MM.1S (cell line): ENCODE results near the gene FER.

Experiments used
- DNase-seq: peaks from one replicate; pipeline ENCODE4 v3.0.0-alpha.2; 2015
- H2AFZ ChIP-seq: fragments of 300-600 bp; sonication (generic); 2 replicates; pipeline ENCODE4 v1.6.0; 2016; ENCODE audit warnings: antibody characterized with exemption, low read length
- H3F3A ChIP-seq: fragments of 300-600 bp; sonication (generic); 2 replicates; pipeline ENCODE4 v1.6.1; 2016; ENCODE audit warnings: mild to moderate bottlenecking, antibody characterized with exemption, low read length, moderate library complexity, mixed read lengths; ENCODE audit not compliant: insufficient read depth
- H3K27ac ChIP-seq: fragments of 300-600 bp; sonication (generic); 2 replicates; pipeline ENCODE4 v1.5.1; 2016; ENCODE audit warnings: mild to moderate bottlenecking, low read length
- H3K27me3 ChIP-seq: fragments of 300-600 bp; sonication (generic); replicated peaks from 2 replicates; pipeline ENCODE4 v1.6.0; 2016; ENCODE audit warnings: low read length; ENCODE audit not compliant: insufficient read depth
- H3K36me3 ChIP-seq: fragments of 300-600 bp; sonication (generic); replicated peaks from 2 replicates; pipeline ENCODE4 v1.6.1; 2016; ENCODE audit warnings: mild to moderate bottlenecking, low read length, mixed read lengths; ENCODE audit not compliant: insufficient read depth
- H3K4me1 ChIP-seq: fragments of 300-600 bp; sonication (generic); 2 replicates; pipeline ENCODE4 v1.6.1; 2016; ENCODE audit warnings: low read length, mixed read lengths
- H3K4me2 ChIP-seq: fragments of 300-600 bp; sonication (generic); 2 replicates; pipeline ENCODE4 v1.6.0; 2016; ENCODE audit warnings: low read depth, low read length
- H3K4me3 ChIP-seq: fragments of 300-600 bp; sonication (generic); 2 replicates; pipeline ENCODE4 v1.5.1; 2016; ENCODE audit warnings: low read length, mixed read lengths
- H3K79me2 ChIP-seq: fragments of 300-600 bp; sonication (generic); 2 replicates; pipeline ENCODE4 v1.6.1; 2016; ENCODE audit warnings: mixed run types, low read length, mixed read lengths
- H3K9ac ChIP-seq: fragments of 300-600 bp; sonication (generic); 2 replicates; pipeline ENCODE4 v1.6.1; 2016; ENCODE audit warnings: low read length, mixed read lengths
- H3K9me2 ChIP-seq: fragments of 300-600 bp; sonication (generic); replicated peaks from 2 replicates; pipeline ENCODE4 v1.6.1; 2016; ENCODE audit warnings: mild to moderate bottlenecking, low read length, mixed read lengths; ENCODE audit not compliant: insufficient read depth
- H3K9me3 ChIP-seq: fragments of 300-600 bp; sonication (generic); replicated peaks from 2 replicates; pipeline ENCODE4 v1.6.1; 2016; ENCODE audit warnings: mild to moderate bottlenecking, low read length, mixed read lengths; ENCODE audit not compliant: insufficient read depth
- H4K20me1 ChIP-seq: fragments of 300-600 bp; sonication (generic); 2 replicates; pipeline ENCODE4 v1.6.1; 2016; ENCODE audit warnings: mild to moderate bottlenecking, low read length, moderate library complexity, mixed read lengths; ENCODE audit not compliant: insufficient read depth
- CTCF ChIP-seq: fragments of 300-600 bp; sonication (generic); IDR thresholded peaks from 2 replicates; pipeline ENCODE4 v1.5.1; 2016; ENCODE audit warnings: antibody characterized with exemption, low read length, mixed read lengths
- EZH2 ChIP-seq: fragments of 300-600 bp; sonication (generic); optimal IDR thresholded peaks from 2 replicates; pipeline ENCODE3; 2017; ENCODE audit warnings: low read depth, mild to moderate bottlenecking, antibody characterized with exemption, low read length, mixed read lengths
- EZH2phosphoT487 ChIP-seq: fragments of 300-600 bp; sonication (generic); IDR thresholded peaks from 2 replicates; pipeline ENCODE4 v1.6.1; 2018; ENCODE audit warnings: antibody characterized with exemption, low read length

The FER gene

DNA sequence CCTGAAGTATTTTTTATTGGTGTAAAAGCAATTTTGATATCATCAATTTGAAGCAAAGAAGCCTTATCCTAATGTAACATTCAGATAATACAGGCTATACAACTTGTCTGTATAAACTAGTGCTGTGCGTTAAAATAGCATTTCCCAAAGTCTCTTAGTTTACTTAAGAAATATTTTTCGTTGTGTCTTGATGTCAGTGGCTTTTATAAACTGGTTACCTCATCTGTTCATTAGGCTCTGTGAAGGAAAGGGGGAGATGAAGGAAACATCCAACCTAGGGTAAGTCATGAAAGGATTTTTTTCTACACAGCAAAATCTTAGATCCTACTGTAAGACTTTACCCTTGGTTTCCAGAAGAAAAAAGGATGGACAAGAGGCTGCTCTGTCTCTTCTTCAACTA, 389.2 kb downstream of the FER start:
- TF ChIP-seq EZH2phosphoT487, result no peak
- no peak for TF ChIP-seq CTCF
- TF ChIP-seq EZH2, result no peak
- Histone ChIP-seq H3K27ac (no peak overlapping the region), H3K9me2 (no peaks in the 10 kb centered on the region), H3K79me2 (no peaks in the 10 kb centered on the region), H3K27me3 (no peaks in the 10 kb centered on the region), H4K20me1 (no peaks in the 10 kb centered on the region), H3K36me3 (no peaks in the 10 kb centered on the region), H3K4me3 (no peak overlapping the region), H3K9ac (no peak overlapping the region), H3K4me2 (no peak overlapping the region), H3K9me3 (no peaks in the 10 kb centered on the region), H3F3A (no peaks in the 10 kb centered on the region), H3K4me1 (no peaks in the 10 kb centered on the region), H2AFZ (no peak overlapping the region)
- no peak for DNase-seq

DNA sequence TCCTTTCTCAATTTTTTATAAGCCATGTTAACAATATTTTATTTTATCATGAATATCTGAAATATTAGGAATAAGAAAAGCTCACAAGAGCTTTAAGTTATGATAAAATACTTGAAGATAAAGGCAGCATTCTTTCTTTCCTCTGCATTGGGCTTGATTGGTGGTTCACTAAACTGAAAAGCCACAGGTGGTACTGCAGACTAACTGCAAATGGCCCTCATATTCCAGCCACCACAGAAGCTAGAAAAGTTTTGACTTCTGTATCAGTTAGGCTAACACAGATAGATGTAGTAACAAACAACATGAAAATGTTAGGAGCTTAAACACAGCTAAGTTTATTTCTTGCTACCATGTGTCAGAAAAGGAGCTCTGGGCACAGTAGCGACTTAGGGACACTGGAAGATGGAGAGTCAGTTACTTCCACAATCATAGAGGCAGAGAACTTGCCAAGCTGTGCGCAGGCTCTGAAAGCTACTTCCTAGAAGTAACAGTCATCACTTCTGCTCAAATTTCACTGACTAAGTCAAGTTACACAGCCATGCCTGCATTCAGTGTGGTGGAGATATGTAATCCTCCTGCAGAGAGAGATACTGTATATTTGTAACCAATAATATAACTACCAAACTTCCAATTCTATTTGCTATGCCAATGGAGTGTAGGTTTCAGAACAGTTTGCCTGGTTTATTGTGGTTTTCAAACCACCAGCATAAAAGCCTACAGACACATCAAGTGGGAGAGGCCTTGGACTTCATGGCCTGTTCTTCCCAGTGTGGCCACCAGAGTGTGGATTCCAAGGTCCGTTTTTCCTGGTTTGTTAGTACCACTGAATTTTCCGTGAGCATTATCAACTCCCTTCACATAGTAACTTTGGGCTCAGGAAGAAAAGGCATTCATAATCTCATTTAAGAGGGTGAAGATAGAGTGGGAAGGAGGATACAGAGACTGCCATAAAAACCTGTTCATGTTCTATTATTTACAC, 393.8 kb downstream of the FER start:
- Histone ChIP-seq H3K27ac (no peak overlapping the region), H3K4me1 (no peaks in the 10 kb centered on the region), H3F3A (no peaks in the 10 kb centered on the region), H2AFZ (no peak overlapping the region), H3K79me2 (no peaks in the 10 kb centered on the region), H3K9ac (no peak overlapping the region), H3K9me3 (no peaks in the 10 kb centered on the region), H4K20me1 (no peaks in the 10 kb centered on the region), H3K36me3 (no peaks in the 10 kb centered on the region), H3K9me2 (no peaks in the 10 kb centered on the region), H3K27me3 (no peaks in the 10 kb centered on the region), H3K4me3 (no peak overlapping the region), H3K4me2 (no peak overlapping the region)
- TF ChIP-seq EZH2, result no peak
- TF ChIP-seq CTCF, result no peak
- TF ChIP-seq EZH2phosphoT487, result no peak
- DNase-seq, result no peak

DNA sequence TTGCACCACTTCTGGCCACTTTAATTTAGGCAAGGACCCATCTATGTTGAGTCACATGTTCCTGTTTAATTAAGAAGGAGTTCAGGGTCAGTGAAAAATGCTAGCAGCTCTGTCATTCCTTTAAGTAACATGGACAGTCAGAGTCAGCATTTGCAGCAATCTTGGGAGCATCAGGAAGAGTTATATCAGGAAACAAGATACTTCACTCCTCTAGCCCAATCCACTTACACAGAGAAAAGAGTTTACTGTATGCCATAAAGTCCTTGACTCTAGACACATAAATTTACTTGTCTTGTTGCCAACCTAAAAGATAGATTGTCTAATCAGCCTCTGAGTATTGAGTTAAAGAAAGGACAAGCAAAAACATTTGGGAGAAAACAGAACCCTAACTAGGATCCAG, 395.3 kb downstream of the FER start:
- Histone ChIP-seq H3K27me3 (no peaks in the 10 kb centered on the region), H4K20me1 (no peaks in the 10 kb centered on the region), H3F3A (no peaks in the 10 kb centered on the region), H3K4me1 (no peaks in the 10 kb centered on the region), H3K9me3 (no peaks in the 10 kb centered on the region), H3K4me3 (no peak overlapping the region), H3K36me3 (no peaks in the 10 kb centered on the region), H2AFZ (no peak overlapping the region), H3K27ac (no peak overlapping the region), H3K4me2 (no peak overlapping the region), H3K9ac (no peak overlapping the region), H3K9me2 (no peaks in the 10 kb centered on the region), H3K79me2 (no peaks in the 10 kb centered on the region)
- DNase-seq, result no peak
- TF ChIP-seq EZH2 (no peak), EZH2phosphoT487 (no peak), CTCF (no peak)
